Ovary (tissue), 3 donors: ENCODE results near the gene ZBTB24.

Experiments used
- EP300 ChIP-seq: sonication (generic); formaldehyde crosslinking; IDR thresholded peaks from one replicate; pipeline ENCODE4 v1.6.1; 2017; ENCODE audit warnings: antibody characterized with exemption
- TF ChIP-seq, protein P1 (sequence below), 3 donors: fragments of 450-650 bp in 2 of 3; fragments of 200-600 bp in 1 of 3; IDR thresholded peaks; one replicate each; pipeline versions ENCODE4 v1.5.1 to v1.8.0; 2016 to 2022; ENCODE audit warnings: antibody characterized with exemption in 3 of 3, mild to moderate bottlenecking in 1 of 3
- donor health status: DM: no; HTN: no; CAD: no.

DNA sequence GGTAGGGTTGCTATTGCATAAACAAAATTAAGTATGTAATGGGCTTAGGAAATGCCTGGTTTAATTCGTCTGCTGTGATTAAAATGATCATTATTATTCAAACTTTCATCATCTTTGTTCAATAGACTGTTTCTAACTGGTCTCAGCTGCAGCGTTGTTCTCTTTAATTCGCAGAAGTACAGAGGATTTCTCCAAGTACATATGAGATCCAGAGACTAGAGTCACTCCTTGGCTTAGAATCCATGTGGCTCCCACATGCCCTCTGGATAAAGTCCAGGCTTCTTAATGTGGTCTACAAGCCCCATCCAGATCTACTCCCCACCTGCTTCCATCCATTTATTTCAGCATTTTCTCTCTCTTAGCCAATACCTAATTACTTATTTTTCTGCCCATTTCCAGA lies 1.1 kb upstream of the ZBTB24 start:
- TF ChIP-seq, protein P1, sequence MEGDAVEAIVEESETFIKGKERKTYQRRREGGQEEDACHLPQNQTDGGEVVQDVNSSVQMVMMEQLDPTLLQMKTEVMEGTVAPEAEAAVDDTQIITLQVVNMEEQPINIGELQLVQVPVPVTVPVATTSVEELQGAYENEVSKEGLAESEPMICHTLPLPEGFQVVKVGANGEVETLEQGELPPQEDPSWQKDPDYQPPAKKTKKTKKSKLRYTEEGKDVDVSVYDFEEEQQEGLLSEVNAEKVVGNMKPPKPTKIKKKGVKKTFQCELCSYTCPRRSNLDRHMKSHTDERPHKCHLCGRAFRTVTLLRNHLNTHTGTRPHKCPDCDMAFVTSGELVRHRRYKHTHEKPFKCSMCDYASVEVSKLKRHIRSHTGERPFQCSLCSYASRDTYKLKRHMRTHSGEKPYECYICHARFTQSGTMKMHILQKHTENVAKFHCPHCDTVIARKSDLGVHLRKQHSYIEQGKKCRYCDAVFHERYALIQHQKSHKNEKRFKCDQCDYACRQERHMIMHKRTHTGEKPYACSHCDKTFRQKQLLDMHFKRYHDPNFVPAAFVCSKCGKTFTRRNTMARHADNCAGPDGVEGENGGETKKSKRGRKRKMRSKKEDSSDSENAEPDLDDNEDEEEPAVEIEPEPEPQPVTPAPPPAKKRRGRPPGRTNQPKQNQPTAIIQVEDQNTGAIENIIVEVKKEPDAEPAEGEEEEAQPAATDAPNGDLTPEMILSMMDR (IDR thresholded peaks at IDR 0.05) = no peak
- TF ChIP-seq EP300 = no peak
